Rectal smooth muscle tissue (tissue), 1 donor: ENCODE results near the gene GRN.

Experiments used
- H3K27ac ChIP-seq: one replicate; pipeline ENCODE4 v1.7.0; 2013; ENCODE audit warnings: low read depth, low read length, inconsistent platforms
- H3K27me3 ChIP-seq: one replicate; pipeline ENCODE4 v1.7.0; 2013; ENCODE audit warnings: low read length; ENCODE audit not compliant: control insufficient read depth, insufficient read depth
- H3K36me3 ChIP-seq: one replicate; pipeline ENCODE4 v1.7.0; 2013; ENCODE audit warnings: low read length; ENCODE audit not compliant: control insufficient read depth, insufficient read depth
- H3K4me1 ChIP-seq: one replicate; pipeline ENCODE4 v1.7.0; 2013; ENCODE audit warnings: low read length; ENCODE audit not compliant: control insufficient read depth, insufficient read depth
- H3K4me3 ChIP-seq: one replicate; pipeline ENCODE4 v1.7.0; 2013; ENCODE audit warnings: low read length
- H3K9ac ChIP-seq: one replicate; pipeline ENCODE4 v1.7.0; 2013; ENCODE audit warnings: low read length

Gene GRN

DNA sequence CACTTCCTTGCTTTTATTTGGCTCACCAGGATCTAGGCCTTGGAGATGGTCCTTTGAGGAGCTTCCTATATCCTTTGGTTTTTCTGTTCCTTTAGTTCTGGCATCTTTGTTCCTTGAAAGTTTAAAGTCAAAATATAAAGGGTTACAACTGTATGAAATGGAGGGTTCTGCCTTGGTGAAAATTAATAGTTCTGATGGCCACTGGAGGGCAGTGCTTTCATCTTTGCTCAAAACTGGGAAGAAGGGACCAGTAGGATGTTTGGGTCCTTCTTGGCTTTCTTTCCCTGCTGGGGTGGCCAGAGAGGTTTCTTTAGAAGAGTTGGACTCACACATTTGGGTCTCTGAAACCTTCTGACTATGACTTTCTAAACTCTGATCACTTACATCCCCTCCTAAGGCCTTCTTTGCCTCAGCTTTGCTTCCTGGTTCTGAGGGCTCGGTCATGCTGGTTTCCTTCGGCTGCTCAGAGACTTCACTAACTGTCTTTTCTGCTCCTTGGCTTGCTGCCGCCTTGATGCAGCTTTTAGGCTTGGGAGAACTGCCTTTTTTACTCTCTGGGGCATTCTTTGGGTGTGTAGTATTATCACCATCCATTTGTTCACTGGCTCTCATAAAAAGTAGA, 55.2 kb downstream of the GRN start:
- Histone ChIP-seq H3K27me3 (no peaks in the 10 kb centered on the region), H3K4me3 (no peak overlapping the region), H3K27ac (no peak overlapping the region), H3K4me1 (no peaks in the 10 kb centered on the region), H3K36me3 (peaks cover 28% of the 10 kb centered on the region), H3K9ac (no peak overlapping the region)
